ENCODE results near the gene NME4.

The NME4 gene

DNA sequence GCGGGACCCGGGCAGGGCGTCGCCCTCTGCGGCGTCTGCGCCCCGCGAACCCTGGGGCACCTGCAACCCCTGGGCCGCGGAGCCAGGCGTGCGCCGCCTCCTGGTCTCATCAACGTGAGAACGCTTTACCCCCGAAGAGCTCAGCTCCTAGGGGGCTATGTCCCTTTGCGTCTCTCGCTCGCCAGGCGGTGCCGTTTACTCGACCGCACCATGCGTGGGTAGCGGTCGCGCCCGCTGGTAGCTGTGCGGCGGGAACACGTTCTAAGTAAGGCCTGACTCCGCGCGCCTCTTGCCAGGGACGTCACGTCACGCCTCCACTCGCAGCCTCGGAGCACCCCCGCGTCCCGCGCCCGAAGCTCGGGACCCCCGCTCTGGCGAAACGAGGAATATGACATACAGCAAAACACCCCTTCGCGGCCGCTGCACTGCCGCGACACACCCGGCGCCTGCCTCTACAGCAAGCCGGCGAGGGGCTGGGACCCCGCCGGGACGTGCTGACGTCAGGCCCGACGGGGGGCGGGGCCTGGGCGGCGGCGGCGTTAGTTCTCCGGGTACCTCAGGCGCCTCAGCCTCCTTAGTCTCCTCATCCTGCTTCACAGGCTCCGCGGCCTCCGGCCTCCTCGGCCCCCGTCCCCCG, 28.2 kb downstream of the NME4 start, which contains the start of gene RAB11FIP3:
Gene RAB11FIP3 (plus strand): TSS at position 568 of the 637 bp plus-strand sequence. CDS start 358 bp downstream, outside the sequence.
- in situ Hi-C loops (cut with MboI; ENCODE audit: low sequenced_read_pairs), result no loop called here

DNA sequence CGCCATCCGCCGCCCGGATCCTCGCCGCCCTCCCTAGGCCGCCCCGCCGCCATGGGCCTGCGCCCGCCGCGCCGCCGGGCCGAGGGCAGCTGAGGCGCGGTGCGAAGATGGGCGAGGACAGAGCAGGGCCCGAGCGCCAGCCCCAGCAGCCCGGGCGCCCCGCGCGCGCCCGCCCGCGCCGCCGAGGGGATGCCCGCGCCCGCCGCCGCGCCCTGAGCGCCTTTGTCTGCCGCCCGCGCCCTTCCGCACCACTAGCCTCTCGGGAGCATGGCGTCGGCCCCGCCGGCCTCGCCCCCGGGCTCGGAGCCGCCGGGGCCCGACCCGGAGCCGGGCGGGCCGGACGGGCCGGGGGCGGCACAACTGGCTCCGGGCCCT, 28.7 kb downstream of the NME4 start:
- in situ Hi-C loops (cut with MboI; ENCODE audit: low sequenced_read_pairs), result no loop called here

DNA sequence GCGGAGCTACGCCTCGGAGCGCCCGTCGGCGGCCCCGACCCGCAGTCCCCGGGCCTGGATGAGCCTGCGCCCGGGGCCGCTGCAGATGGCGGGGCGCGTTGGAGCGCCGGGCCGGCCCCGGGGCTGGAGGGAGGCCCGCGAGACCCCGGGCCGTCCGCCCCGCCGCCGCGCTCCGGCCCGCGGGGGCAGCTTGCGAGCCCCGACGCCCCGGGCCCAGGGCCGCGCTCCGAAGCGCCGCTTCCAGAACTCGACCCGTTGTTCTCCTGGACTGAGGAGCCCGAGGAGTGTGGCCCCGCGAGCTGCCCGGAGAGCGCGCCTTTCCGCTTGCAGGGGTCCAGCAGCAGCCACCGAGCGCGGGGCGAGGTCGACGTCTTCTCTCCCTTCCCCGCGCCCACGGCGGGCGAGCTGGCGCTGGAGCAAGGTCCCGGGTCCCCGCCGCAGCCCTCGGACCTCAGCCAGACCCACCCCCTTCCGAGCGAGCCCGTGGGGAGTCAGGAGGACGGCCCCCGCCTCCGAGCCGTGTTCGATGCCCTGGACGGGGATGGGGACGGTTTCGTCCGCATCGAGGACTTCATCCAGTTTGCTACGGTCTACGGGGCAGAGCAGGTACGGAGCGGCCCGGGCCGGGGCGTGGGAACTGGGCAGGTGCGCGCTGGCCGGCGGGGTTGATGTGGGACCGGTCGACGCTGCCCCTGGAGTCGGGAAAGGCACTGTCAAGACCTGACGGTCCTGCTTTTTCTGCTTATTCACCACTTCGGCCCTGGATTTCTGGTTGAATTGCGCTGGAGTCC, 29.3 kb downstream of the NME4 start:
- in situ Hi-C loops (cut with MboI; ENCODE audit: low sequenced_read_pairs), result no loop called here

DNA sequence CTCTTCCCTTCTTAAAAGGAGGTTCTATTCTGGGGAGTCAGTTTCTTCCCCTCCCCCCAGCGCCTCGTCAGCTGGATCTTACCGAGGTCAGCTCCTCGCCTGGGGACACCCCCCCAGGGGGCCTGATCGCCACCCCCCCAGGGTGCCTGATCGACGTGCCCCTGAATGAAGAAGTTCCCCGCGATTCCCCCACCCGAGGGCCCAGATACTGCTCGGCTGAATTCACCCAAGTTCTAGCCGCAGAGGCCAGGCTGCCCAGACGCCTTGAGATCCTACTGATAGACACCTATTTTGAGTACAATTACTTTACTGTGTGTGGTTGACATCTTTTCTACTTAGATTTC, 29.9 kb downstream of the NME4 start:
- in situ Hi-C loops (cut with MboI; ENCODE audit: low sequenced_read_pairs), result no loop called here

DNA sequence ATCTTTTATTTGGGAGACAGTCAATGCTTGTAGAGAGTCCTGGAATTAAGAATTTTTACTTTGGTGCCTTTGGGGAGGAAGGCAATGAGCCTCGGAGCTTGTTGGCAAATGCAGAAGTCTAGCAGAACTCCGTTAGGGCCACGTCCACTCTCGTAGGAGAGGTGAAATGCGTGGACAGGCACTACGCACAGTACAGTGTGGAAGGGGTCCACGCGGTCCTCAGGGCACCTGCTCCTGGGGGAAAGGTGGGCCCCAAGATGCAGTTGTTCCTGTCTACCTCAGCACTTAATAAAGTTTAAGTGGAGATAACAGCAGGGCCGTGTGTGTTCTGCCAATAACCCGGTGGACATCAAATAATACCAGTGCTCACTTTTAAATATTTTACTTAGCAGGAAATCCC, 30.3 kb downstream of the NME4 start:
- in situ Hi-C loops (cut with MboI; ENCODE audit: low sequenced_read_pairs), result no loop called here

DNA sequence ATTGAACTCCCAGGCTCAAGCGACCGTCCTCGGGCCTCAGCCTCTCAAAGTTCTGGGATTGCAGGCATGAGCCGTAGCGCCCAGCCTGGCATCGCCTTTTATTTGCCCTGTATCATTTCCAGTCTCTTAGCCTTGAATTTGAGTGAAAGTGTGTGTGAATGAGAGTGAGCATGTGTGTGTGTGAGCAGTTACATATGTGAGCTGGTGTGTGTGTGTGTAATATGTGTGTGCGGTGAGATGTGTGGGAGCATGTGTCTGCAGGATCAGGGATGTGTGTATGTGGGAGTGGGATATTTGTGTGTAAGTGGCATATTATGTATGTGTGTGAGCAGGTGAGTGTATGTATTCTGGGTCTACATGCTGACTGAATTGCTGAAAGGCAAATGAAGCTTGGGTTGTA, 33.9 kb downstream of the NME4 start:
- in situ Hi-C loops (cut with MboI; ENCODE audit: low sequenced_read_pairs), result no loop called here

DNA sequence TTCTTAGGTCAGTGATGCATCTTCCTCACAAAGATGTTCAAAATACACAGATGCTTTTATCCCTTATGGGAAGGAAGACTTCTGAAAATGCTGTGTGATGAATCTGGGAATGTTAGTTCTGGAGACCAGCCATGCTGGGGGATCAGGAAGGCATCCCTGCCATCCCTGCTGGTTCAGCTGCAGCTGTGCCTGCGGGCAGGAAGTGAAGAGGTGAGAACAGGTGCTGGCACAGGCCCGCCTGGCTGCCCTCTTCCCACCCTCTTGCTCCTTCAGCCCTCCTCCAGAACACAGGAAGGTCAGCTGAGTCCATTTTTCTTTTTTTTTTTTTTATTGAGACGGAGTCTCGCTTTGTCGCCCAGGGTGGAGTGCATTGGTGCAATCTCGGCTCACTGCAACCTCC, 43.6 kb downstream of the NME4 start:
- in situ Hi-C loops (cut with MboI; ENCODE audit: low sequenced_read_pairs), result no loop called here

DNA sequence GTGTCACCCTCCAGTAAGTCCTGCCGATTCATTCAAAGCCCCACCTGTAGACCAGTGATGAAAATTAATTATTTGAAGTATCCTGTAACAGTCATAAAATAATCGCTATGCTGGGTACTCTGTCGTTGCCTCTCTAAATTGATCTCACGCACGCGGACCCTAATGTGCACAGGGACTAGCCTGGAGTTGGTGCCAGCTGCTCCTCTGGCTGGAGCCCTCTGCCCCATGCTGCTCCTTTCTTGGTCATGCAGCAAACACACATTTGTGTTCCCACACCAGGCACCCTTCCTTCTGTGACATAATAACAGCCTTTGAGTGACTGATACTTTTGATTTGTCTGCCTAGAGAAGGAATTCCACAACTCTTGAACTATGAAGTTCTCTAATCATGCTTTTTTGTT, 44.4 kb downstream of the NME4 start:
- in situ Hi-C loops (cut with MboI; ENCODE audit: low sequenced_read_pairs), result no loop called here

DNA sequence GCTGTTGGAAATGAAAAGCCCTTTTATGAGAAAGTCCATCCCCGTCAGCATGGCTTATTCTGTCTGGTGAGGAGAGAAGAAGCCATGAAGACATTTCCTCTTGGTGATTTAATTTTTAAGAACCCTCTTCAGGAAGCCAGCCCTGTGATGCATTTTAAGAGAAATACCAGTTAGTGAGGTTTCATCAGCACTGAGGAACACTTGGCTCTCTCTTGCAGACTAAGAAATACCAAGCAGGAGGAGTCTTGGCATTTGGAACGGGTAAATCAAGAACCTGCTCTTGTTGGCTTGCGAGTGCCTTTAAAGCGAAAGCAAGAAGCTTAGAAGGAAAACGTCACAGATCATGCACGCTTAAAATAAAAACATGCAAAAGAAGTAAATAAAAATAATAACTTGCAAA, 46.0 kb downstream of the NME4 start:
- in situ Hi-C loops (cut with MboI; ENCODE audit: low sequenced_read_pairs), result no loop called here

DNA sequence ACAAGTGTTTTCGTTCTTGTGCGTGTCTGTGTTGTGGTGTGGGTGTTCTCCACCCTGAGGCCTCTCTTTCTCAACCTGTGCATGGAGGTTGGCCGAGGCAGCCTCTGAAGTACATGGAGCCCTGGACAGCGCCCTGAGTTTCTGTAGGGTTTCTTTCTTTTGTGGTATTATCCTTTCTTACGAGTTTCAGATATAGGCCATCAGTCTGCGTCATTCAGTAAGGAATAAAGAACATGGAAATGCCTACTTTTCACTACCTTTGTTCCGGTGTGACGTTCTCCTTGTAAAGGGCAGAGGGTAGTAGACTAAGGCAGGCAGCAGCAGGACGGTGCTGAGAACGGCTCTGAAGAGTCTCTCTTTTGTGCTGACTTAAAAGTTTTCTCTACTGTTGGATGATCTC, 47.0 kb downstream of the NME4 start:
- in situ Hi-C loops (cut with MboI; ENCODE audit: low sequenced_read_pairs), result no loop called here

DNA sequence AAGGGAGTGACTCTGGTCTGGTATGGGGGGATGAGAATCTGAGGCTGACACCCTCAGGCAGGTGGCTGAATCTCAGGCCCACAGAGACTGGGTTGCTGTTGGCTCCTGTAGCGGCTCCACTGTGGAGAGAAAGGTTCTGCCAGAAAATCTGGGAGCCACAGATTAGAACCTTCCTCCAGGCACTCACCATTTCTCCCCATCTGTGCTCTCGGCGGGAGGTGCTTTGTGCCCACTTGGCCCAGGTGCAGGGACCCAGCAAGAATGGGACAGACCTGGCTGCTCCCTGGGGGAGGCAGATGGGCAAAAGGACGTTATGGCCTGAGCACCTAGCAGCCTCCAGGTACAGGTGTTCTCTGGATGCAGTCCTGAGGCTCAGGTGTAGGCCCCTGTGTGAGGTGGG, 48.6 kb downstream of the NME4 start:
- in situ Hi-C loops (cut with MboI; ENCODE audit: low sequenced_read_pairs), result no loop called here
